ENCODE measurements around the gene IFI27L1.
A peak's percentile ranks its signal among the peaks of the same experiment; 100 is the strongest.

The IFI27L1 gene

GRCh38 chr14:94143239-94143638, 62.1 kb downstream of the IFI27L1 start:
- Mint-ChIP-seq H3K9me3 (no peaks in the 10 kb centered on the region), H3K27ac (no peak overlapping the region), H3K4me3 (no peak overlapping the region), H3K27me3 (no peaks in the 10 kb centered on the region), H3K4me1 (peaks cover 24% of the 10 kb centered on the region)
- no peak for DNase-seq
- ATAC-seq = peak; percentile 65

DNA sequence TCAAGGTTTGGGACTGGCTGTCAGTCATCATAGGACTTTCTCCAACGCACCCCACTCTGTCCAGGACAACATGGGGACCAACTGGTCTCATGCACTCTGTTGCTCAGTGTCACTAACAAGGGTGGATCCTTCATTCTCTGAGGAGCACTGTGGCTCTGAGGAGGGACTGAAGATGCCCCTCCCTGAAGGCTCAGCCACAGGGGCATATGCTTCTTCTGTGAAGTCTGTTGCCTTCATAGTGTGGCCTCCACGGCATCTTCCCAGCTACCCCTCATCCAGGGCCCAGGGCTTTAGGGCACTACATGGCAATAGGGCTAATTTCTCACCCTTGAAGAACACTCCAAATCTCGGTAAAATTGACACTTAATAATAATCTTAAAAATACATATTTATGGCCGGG, 62.6 kb downstream of the IFI27L1 start:
- no peaks in the 10 kb centered on the region for H3K27me3 Mint-ChIP-seq
- no peaks in the 10 kb centered on the region for H3K9me3 Mint-ChIP-seq
- H3K27ac Mint-ChIP-seq = no peak overlapping the region
- no peak overlapping the region for H3K4me3 Mint-ChIP-seq
- peaks cover 24% of the 10 kb centered on the region for H3K4me1 Mint-ChIP-seq
- ATAC-seq (no peak), DNase-seq (no peak)

GRCh38 chr14:94144765-94145164, 63.7 kb downstream of the IFI27L1 start:
- H3K27ac Mint-ChIP-seq = peak overlapping the region in 1 of 2 donors; percentile 93
- peaks cover 24% of the 10 kb centered on the region for H3K4me1 Mint-ChIP-seq
- H3K27me3 Mint-ChIP-seq = no peaks in the 10 kb centered on the region
- no peaks in the 10 kb centered on the region for H3K9me3 Mint-ChIP-seq
- no peak overlapping the region for H3K4me3 Mint-ChIP-seq
- ATAC-seq (no peak), DNase-seq (no peak)

GRCh38 chr14:94145902-94146527, 64.9 kb downstream of the IFI27L1 start:
- Mint-ChIP-seq H3K9me3 (no peaks in the 10 kb centered on the region), H3K27me3 (no peaks in the 10 kb centered on the region), H3K4me1 (peaks cover 24% of the 10 kb centered on the region), H3K27ac (no peak overlapping the region), H3K4me3 (no peak overlapping the region)
- ATAC-seq (peak; percentile 33), DNase-seq (no peak)

All from stimulated activated naive CD8-positive, alpha-beta T cell treated with anti-CD3 and anti-CD28 coated beads, Interleukin-15, amount 100 ng/mL, for 72 hours (primary cell).